D721Med (cell line): Measurements from ENCODE around the gene DACT2.
"Not testable (repeated sequence)": the region's sequence is repeated elsewhere in the genome, so short reads cannot be mapped to it uniquely, and the experiment has no call there.

Experiments
- DNase-seq: peaks from one replicate; pipeline ENCODE4 v3.0.0; 2011; ENCODE audit warnings: low spot score; ENCODE audit not compliant: insufficient read length
- FAIRE-seq: peaks from 2 replicates; lab custom pipeline; 2011; peaks lifted over from hg19 to GRCh38; lab: Jason Lieb, UNC
- TF ChIP-seq, protein P1 (sequence below): IDR thresholded peaks from 2 replicates; pipeline ENCODE4 v1.5.1; 2012; ENCODE audit warnings: mild to moderate bottlenecking, control low read depth; ENCODE audit not compliant: insufficient read depth; ENCODE audit errors: missing control alignments

Gene DACT2

DNA sequence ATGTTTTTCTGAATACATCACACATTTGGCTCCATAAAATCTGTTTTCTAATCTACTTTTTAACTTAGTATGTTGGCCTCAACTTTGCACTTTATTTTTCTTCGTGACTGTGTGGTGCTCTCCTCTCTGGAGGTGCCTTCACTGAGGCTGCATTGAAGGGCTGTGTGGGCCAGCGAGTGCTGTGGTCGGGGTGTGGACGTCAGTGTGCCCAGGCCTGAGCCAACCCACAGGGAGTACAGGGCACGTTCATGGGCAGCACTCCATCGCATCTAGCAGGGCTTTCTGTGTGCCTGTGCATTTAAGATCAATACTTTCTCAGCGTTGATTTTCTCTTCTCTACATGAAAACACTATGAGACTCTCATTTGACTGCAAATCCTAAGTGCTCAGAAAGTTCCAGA lies 37.8 kb downstream of the DACT2 start:
- FAIRE-seq: no peak
- TF ChIP-seq, protein P1, sequence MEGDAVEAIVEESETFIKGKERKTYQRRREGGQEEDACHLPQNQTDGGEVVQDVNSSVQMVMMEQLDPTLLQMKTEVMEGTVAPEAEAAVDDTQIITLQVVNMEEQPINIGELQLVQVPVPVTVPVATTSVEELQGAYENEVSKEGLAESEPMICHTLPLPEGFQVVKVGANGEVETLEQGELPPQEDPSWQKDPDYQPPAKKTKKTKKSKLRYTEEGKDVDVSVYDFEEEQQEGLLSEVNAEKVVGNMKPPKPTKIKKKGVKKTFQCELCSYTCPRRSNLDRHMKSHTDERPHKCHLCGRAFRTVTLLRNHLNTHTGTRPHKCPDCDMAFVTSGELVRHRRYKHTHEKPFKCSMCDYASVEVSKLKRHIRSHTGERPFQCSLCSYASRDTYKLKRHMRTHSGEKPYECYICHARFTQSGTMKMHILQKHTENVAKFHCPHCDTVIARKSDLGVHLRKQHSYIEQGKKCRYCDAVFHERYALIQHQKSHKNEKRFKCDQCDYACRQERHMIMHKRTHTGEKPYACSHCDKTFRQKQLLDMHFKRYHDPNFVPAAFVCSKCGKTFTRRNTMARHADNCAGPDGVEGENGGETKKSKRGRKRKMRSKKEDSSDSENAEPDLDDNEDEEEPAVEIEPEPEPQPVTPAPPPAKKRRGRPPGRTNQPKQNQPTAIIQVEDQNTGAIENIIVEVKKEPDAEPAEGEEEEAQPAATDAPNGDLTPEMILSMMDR: no peak
- DNase-seq: no peak

DNA sequence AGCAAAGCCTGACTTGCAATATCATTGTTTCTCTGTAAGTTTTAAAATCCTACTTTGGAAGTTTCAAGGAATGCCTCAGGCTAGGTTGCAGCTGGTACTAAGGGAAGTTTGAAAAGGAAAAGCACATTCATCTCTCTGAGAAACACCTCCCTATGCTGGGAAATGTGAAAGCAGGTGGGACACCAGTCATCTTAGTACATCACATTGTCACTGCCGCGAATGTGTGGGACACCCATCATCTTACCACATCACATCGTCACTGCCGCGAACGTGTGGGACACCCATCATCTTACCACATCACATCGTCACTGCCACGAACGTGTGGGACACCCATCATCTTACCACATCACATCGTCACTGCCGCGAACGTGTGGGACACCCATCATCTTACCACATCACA lies 38.3 kb downstream of the DACT2 start:
- FAIRE-seq, DNase-seq: not testable (repeated sequence)

DNA sequence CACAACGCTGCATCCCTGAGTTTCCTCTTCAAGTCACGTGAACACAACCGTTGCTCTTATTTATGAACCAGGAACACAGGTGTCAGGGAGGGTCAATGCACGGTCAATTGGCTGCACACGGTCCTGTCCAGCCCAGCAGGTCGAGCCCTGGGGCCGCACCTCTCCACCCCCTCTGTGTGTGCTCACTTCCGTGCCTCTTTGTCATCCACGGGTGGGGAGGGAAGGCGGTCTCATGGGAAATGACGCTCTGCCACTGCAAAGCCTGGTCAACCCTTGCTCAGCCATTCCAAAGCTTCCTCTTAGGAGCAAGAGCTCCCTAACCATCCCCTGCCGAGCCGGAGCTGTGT lies 38.7 kb downstream of the DACT2 start:
- FAIRE-seq (no peak), DNase-seq (no peak)
- TF ChIP-seq, protein P1: no peak

DNA sequence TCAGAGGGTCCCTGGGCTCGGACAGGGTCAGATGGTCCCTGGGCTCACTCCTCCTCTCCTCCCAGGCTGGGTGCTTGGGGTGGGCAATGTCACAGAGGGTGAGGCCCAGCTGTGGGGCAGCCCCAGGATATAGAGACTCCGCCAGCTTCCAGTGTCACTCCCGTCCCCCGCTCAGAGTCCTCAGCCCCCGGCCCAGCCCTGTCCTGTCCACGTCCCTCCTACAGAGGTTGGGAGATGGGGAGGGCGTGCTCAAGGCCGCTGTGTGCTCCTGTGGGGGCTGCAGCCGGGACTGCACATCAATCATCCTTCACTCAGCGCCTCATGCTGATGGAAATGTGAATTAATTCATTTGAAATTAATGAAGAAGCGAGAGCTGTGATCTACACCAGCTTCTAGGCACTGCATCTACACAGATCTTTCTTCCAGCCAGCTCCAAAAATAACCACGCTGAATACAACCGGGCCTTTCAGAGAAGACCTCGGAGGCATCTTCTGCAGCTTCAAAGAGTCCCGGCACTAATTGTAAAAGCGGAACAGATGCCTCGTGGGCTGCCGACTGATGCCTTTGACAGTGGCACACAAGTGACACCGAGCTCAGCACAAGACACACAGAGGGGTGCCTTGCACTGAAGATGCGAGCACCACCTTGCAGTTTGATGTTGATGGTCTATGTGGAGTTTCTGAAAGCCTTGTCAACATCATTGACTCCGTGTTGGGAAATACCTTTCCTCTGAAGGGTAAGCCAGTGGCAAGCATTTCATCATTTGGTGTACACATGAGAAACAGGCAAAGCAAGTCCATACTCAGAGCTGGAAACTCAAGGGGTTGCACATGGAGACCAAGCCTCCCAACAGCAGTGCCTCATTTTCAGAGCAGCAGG lies 39.3 kb downstream of the DACT2 start:
- TF ChIP-seq, protein P1: no peak
- no peak for FAIRE-seq
- DNase-seq: no peak

DNA sequence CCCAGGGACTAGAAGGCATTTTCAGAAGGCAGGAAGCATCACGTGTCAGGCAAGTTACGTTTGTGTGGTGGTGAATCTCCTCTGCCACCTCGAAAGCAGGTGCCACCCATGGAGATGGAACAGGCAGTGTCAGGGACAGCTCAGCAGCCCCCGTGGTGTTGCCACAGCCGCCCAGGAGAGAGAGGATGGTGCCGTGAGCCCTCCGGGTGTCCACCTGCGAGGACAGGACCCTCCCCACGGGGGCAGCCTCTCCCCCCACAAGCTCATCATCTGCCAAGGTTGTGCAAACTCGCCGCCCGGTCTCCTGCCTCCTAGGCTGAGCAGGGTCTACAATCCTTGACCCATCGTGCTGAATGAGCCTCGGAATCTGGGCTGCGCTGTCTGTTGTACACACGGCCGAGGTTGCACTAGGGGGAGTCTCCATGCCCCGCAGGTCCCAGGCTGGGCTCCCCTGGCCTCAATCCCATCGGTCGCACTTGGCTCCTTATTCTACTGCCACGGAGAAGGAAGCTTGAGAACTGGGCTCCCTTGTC lies 40.1 kb downstream of the DACT2 start:
- FAIRE-seq: no peak

DNA sequence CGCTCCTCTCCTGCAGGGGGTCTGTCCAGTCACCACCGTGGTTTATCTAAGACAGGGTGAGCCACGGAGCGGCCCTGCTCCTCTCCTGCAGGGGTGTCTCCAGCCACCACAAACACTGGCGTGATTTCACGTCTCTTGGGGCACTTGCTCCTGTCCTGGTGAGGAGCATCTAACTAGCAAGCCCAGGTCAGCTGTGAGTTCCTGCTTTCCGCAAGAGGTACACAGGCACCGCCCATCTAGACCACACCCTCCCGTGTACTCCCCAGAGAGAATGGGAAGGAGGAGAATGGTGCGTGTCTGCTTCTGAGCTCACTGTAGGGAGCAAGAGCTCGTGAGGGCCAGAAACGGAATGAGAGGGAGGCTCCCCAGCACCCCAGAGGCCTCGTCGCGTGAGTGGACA lies 40.7 kb downstream of the DACT2 start:
- no peak for FAIRE-seq
- no peak for DNase-seq
- TF ChIP-seq, protein P1: no peak

More for the DNA sequence above, 40.1 kb downstream of the DACT2 start:
- TF ChIP-seq, protein P1: no peak
- DNase-seq: no peak

DNA sequence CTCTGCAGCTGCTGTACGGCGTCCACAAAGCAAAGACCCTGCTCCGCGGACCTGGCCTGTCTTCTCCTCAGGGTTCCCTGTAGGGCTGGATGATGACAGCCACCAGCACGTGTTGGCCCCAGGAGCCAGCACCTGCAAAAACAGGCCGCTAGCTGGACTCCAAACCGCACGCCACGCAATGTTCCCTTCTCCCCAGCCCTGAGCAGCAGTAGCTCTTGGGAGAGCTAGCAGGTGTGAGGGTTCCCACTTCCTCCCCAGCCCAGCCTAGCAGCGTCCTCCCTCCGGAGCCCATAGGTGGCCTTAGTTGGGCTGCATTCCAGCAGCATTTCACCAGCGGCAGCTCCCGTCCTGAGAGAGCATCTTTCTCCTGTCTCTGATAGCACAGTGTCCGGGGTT lies 42.3 kb downstream of the DACT2 start:
- FAIRE-seq (no peak), DNase-seq (no peak)
- TF ChIP-seq, protein P1: no peak
